ENCODE measurements around the gene AQR. TPM values are rescaled to one million over a fixed set of nuclear protein-coding genes. Genes with fewer than 3 reads are reported as not detected.

The AQR gene
- total and polyA plus RNA-seq, 2 of the 8 experiments (the other 6 are each of a cell fraction or from before 2014, with no cell fraction given), result 34.5 to 57.6 TPM

DNA sequence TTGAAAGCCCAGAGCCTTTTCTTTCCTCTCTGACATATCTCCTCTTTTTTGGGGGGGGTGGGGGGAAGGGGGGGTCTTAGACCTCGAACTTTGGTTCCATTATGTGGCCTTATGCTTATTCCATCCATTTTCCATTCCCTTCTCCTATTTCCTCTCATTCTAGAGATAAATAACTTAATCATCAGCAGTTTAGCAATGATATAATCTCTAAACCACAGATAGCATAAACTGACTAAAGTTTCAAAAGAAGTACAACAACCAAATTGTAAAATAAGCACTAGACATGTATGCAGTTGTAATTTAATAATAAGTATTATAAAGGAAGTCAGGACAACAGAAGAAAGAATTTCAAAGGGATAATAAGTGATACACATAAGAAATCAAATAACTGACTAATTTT is 64.5 kb downstream of the AQR start:
- H3K4me2 ChIP-seq (ENCODE audit: insufficient read depth in 1 of 2, low read depth in 2 of 2, low read length in 2 of 2), result no peak overlapping the region
- no peak for FAIRE-seq
- H2BK5ac ChIP-seq (ENCODE audit: low read depth, low read length), result no peak overlapping the region
- no peak overlapping the region for H4K8ac ChIP-seq (ENCODE audit: extremely low read depth, insufficient read depth, low read length)
- H3K4me3 ChIP-seq (ENCODE audit: extremely low read depth in 1 of 4, insufficient read depth in 2 of 4, low read depth in 3 of 4, low read length in 4 of 4), result no peak overlapping the region
- H4K91ac ChIP-seq (replicated peaks; ENCODE audit: insufficient read length, low read length), result no peak overlapping the region
- H4K20me1 ChIP-seq (replicated peaks in 1 of 2; ENCODE audit: control insufficient read depth in 1 of 2, insufficient read depth in 2 of 2, low read length in 2 of 2), result no peaks in the 10 kb centered on the region
- no peak overlapping the region for H2BK15ac ChIP-seq (ENCODE audit: low read length)
- H2AK5ac ChIP-seq (ENCODE audit: low read depth, low read length), result no peak overlapping the region
- H3K4ac ChIP-seq (replicated peaks; ENCODE audit: insufficient read length, low read depth, low read length), result no peak overlapping the region
- H3K56ac ChIP-seq (replicated peaks; ENCODE audit: insufficient read length, low read depth, low read length), result peak overlapping the region; percentile 77
- ChIA-PET CTCF (ENCODE audit: partially characterized antibody) (no interaction called here), POLR2A (ENCODE audit: partially characterized antibody) (no interaction called here)
- no peak overlapping the region for H2BK120ac ChIP-seq (replicated peaks; ENCODE audit: low read depth, low read length)
- no peaks in the 10 kb centered on the region for H3K79me1 ChIP-seq (ENCODE audit: low read depth, low read length)
- H3K9ac ChIP-seq (replicated peaks in 1 of 4; ENCODE audit: extremely low read depth in 1 of 4, low read depth in 3 of 4, low read length in 3 of 4), result no peak overlapping the region
- no peak overlapping the region for H2BK20ac ChIP-seq (ENCODE audit: low read length)
- H3K23ac ChIP-seq (ENCODE audit: insufficient read length), result no peak overlapping the region
- H3K9me3 ChIP-seq (ENCODE audit: insufficient read depth in 2 of 2, low read depth in 1 of 2, low read length in 1 of 2), result no peaks in the 10 kb centered on the region
- no peak overlapping the region for H2BK12ac ChIP-seq (ENCODE audit: low read depth, low read length)
- DNase-seq (ENCODE audit: low read depth in 1 of 2, low spot score in 2 of 2), result no peak
- H3K23me2 ChIP-seq (ENCODE audit: low read depth, low read length), result no peaks in the 10 kb centered on the region; the same call in 1 of the 2 replicates
- H3K14ac ChIP-seq (ENCODE audit: insufficient read length), result no peak overlapping the region
- no peaks in the 10 kb centered on the region for H3K4me1 ChIP-seq (replicated peaks in 1 of 4; ENCODE audit: control insufficient read depth in 3 of 4, insufficient read depth in 4 of 4, low read length in 3 of 4)
- 100% methylated on average over 1 of the region's 1 CpG; no CpG with 5 or more reads in 1 of the 2 experiments for WGBS, 2 experiments (ENCODE audit: extremely low coverage in 1 of 2, insufficient coverage in 1 of 2, insufficient read length in 1 of 2, insufficient replicate concordance in 2 of 2, low coverage in 1 of 2, low lambda C conversion rate in 2 of 2, missing lambda C conversion rate in 1 of 2)
- H3K27me3 ChIP-seq (replicated peaks in 1 of 4; ENCODE audit: control insufficient read depth in 3 of 4, extremely low read depth in 1 of 4, insufficient read depth in 3 of 4, low read length in 3 of 4), result no peaks in the 10 kb centered on the region
- H3K79me2 ChIP-seq (ENCODE audit: control insufficient read depth in 1 of 2, insufficient read depth in 2 of 2, low read length in 2 of 2), result no peaks in the 10 kb centered on the region
- H3K36me3 ChIP-seq (ENCODE audit: control insufficient read depth in 2 of 4, insufficient read depth in 4 of 4, low read length in 3 of 4), result peaks cover 5 to 48% (median 23%) of the 10 kb centered on the region in 4 experiments; a peak in 7 of 8 replicates
- no peak overlapping the region for H3K27ac ChIP-seq (ENCODE audit: low read depth, low read length)
- H4K5ac ChIP-seq (ENCODE audit: insufficient read length, low read depth, low read length), result no peak overlapping the region
- no peak overlapping the region for H3K18ac ChIP-seq (ENCODE audit: extremely low read depth, low read length)
- H2AFZ ChIP-seq (ENCODE audit: low read length), result no peak overlapping the region
- TF ChIP-seq TCF12 (IDR thresholded peaks at IDR 0.05; ENCODE audit: low read depth, low read length), result no peak
- no peak for TF ChIP-seq RXRA (IDR thresholded peaks at IDR 0.05; ENCODE audit: insufficient read depth, low read depth, low read length)
- no peak for TF ChIP-seq EZH2 (IDR thresholded peaks at IDR 0.05; ENCODE audit: low read depth, low read length, severe bottlenecking)
- TF ChIP-seq TBP (IDR thresholded peaks at IDR 0.05; ENCODE audit: low read depth, low read length), result no peak
- TF ChIP-seq KDM1A (IDR thresholded peaks at IDR 0.05; ENCODE audit: borderline replicate concordance, low read length), result no peak
- TF ChIP-seq HDAC6 (IDR thresholded peaks at IDR 0.05; ENCODE audit: low read depth, low read length), result no peak
- no peak for TF ChIP-seq JUND (IDR thresholded peaks at IDR 0.05; ENCODE audit: low read length)
- no peak for TF ChIP-seq SUZ12 (IDR thresholded peaks at IDR 0.05; ENCODE audit: low read length)
- no peak for TF ChIP-seq YY1 (IDR thresholded peaks at IDR 0.05; ENCODE audit: low read depth, low read length)
